Muscle layer of duodenum (tissue), 2 donors: ENCODE measurements around the gene TTBK1.
A peak's percentile ranks its signal among the peaks of the same experiment; 100 is the strongest.

Experiments
- H3K27ac ChIP-seq: one replicate; pipeline ENCODE4 v1.7.0; 2013; ENCODE audit warnings: mild to moderate bottlenecking, low read length
- H3K27me3 ChIP-seq: one replicate; pipeline ENCODE4 v1.7.0; 2013; ENCODE audit warnings: low read depth, mild to moderate bottlenecking, control low read depth, low read length
- H3K36me3 ChIP-seq, 2 donors: one replicate each; pipeline ENCODE4 v1.7.0; 2013; ENCODE audit warnings: low read length in 2 of 2, control low read depth in 1 of 2, mild to moderate bottlenecking in 1 of 2; ENCODE audit not compliant: insufficient read depth in 2 of 2, control insufficient read depth in 1 of 2
- H3K4me1 ChIP-seq, 2 donors: one replicate each; pipeline ENCODE4 v1.7.0; 2013; ENCODE audit warnings: low read length in 2 of 2, mild to moderate bottlenecking in 2 of 2, control low read depth in 1 of 2, moderate library complexity in 1 of 2; ENCODE audit not compliant: insufficient read depth in 2 of 2, control insufficient read depth in 1 of 2
- H3K4me3 ChIP-seq, 2 donors: one replicate each; pipeline ENCODE4 v1.7.0; 2013; ENCODE audit warnings: low read length in 2 of 2, low read depth in 1 of 2, mild to moderate bottlenecking in 1 of 2
- H3K9me3 ChIP-seq, 2 donors: one replicate each; pipeline ENCODE4 v1.7.0; 2013; ENCODE audit warnings: low read length in 2 of 2, control low read depth in 1 of 2, mild to moderate bottlenecking in 1 of 2; ENCODE audit not compliant: control insufficient read depth in 1 of 2
- donor health status: healthy.

TTBK1 gene

DNA sequence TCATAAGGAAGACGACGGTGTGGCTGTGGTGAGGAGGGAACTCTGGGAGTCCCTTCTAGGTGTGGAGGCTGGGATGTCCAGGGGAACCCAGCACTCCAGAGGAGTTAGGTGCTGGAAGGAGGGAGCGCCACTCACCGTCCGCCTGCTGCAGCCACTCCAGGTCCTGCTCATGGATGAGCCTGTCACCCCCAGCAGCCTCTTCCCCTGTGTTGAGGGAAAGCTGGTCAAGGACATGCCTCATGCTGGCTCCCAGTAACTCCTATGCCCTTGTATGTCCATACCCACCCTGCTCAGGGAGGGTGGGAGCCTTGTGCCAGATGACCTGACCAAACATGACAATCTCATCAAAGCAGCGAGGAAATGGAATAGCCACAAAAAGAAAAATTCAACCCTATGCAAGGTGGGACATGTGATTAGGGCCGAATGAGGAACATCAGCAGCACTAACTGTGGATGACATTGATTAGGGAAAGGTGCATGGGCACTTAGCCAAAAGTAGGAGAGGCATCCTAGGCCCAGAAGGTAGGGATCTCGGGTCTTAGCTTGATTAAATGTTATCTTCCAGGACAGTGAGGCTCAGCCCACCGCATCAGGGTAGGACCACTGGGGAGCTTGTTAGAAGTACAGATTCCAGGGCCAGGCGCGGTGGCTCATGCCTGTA, 17.0 kb upstream of the TTBK1 start:
- Histone ChIP-seq H3K27ac (no peak overlapping the region), H3K4me1 (peaks cover 0 to 13% of the 10 kb centered on the region in 2 donors), H3K36me3 (peaks cover 14 to 24% of the 10 kb centered on the region in 2 donors), H3K9me3 (no peaks in the 10 kb centered on the region), H3K4me3 (no peak overlapping the region), H3K27me3 (no peaks in the 10 kb centered on the region)

- Histone ChIP-seq H3K27ac (no peak within 1 kb of the TSS), H3K4me1 (peaks cover 0 to 13% of the 10 kb centered on the region in 2 donors), H3K27me3 (no peaks in the 10 kb centered on the region)
These were observed 14.1 kb upstream of the TTBK1 start, which contains the start of gene DNPH1 for GRCh38 chr6:43228951-43229802. Gene DNPH1, minus strand, starts transcription at chr6:43229481. Its CDS starts 25 bp downstream, at chr6:43229456.

DNA sequence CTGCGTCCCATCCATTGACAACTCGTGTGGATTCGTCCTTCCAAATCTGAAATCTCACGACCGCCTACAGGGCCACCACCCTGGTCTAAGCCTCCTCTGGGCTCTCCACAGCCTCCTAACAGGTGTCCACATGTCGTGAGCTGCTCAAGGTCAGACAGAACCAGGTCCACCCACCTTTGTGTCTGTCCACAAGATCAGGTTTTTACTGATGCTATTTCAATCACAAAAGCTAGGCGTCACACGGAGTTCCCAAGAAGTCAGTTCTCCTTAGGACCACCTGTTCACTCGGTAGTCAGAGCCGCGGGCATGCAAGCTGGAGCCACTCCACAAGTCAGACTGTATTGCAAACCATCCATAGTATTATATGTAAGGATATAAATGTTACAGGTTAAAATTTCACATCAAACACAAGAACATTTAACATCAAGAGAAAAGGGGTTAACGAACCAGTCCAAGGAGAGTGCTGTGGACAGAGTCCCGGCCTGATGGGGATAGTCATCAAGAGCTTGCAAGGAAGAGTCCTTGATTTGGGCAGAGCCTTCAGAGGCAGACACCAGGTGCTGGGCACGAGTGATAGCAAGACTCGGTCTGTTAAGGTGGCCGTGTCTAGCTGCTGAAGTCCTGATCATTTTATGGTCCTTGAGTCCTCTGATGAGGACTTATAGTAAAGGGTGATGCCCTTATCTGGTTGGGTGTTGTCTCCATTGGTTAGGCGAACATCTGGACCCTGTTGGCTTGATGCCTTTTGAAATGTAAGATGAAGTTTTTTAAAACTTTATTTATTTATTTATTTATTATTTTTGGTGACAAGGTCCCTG, 13.3 kb upstream of the TTBK1 start:
- Histone ChIP-seq H3K4me3 (peak overlapping the region; percentile 60 to 68), H3K4me1 (peaks cover 0 to 13% of the 10 kb centered on the region in 2 donors), H3K27ac (no peak overlapping the region), H3K36me3 (no peaks in the 10 kb centered on the region), H3K27me3 (no peaks in the 10 kb centered on the region), H3K9me3 (no peaks in the 10 kb centered on the region)

More at GRCh38 chr6:43228951-43229802, 14.1 kb upstream of the TTBK1 start, which contains the start of gene DNPH1:
- H3K9me3 ChIP-seq = no peaks in the 10 kb centered on the region
- H3K4me3 ChIP-seq = peak within 1 kb of the TSS; percentile 60 to 68
- H3K36me3 ChIP-seq = peaks cover 0 to 6% of the 10 kb centered on the region in 2 donors

GRCh38 chr6:43231053-43231452, 12.2 kb upstream of the TTBK1 start:
- Histone ChIP-seq H3K36me3 (no peaks in the 10 kb centered on the region), H3K9me3 (no peaks in the 10 kb centered on the region), H3K27ac (no peak overlapping the region), H3K4me3 (no peak overlapping the region), H3K27me3 (no peaks in the 10 kb centered on the region), H3K4me1 (peaks cover 0 to 13% of the 10 kb centered on the region in 2 donors)

DNA sequence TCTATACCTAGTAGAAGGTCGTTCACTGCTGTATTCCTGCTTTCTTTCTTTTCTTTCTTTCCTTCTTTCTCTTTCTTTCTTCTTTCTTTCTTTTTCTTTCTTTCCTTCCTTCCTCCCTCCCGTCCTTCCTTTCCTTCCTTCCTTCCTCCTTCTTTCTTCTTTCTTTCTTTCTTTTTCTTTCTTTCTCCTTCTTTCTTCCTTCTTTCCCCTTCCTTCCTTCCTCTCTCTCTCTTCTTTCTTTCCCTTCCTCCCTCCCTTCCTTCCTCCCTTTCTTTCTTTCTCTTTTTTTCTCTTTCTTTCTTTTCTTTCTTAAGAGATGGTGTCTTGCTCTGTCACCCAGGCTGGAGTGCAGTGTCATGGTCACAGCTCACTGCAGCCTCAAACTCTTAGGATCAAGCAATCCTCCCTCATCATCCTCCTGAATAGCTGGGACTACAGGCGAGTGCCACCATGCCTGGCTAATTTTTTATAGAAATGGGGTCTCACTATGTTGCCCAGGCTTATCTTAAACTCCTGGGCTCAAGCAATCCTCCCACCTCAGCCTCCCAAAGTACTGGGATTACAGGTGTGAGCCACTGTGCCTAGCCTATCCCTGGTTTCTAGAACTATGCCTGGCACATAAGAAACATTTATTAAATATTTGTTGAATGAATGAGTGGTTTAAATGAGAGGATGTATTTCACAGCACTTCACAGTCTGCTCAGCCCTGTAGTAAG, 11.4 kb upstream of the TTBK1 start:
- Histone ChIP-seq H3K4me1 (peaks cover 0 to 13% of the 10 kb centered on the region in 2 donors), H3K36me3 (no peaks in the 10 kb centered on the region), H3K4me3 (no peak overlapping the region), H3K9me3 (no peaks in the 10 kb centered on the region), H3K27me3 (no peaks in the 10 kb centered on the region), H3K27ac (no peak overlapping the region)

GRCh38 chr6:43235841-43236240, 7.4 kb upstream of the TTBK1 start:
- no peaks in the 10 kb centered on the region for H3K4me1 ChIP-seq

DNA sequence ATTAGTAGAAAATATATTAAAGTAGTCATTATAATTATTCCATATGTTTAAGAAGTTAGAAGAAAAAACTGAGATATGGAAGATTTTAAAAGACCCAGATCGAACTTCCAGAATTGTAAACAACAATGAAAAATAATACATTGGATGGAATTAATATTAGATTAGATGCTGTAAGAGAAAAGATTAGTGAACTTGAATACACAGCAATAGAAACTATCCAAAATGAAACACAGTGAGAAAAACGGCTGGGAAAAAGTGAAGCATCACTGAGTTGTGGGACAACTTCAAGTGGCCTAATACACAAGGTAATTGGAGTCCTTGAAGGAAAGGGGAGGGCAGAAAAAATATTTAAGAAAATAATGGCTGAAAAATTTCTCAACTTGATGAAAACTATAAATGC, 4.2 kb upstream of the TTBK1 start:
- no peak overlapping the region for H3K27ac ChIP-seq
- H3K27me3 ChIP-seq = peaks cover 26% of the 10 kb centered on the region
- no peaks in the 10 kb centered on the region for H3K9me3 ChIP-seq
- H3K36me3 ChIP-seq = no peaks in the 10 kb centered on the region
- no peaks in the 10 kb centered on the region for H3K4me1 ChIP-seq
- no peak overlapping the region for H3K4me3 ChIP-seq

More at GRCh38 chr6:43235841-43236240, 7.4 kb upstream of the TTBK1 start:
- no peaks in the 10 kb centered on the region for H3K9me3 ChIP-seq
- peaks cover 3% of the 10 kb centered on the region for H3K27me3 ChIP-seq
- no peaks in the 10 kb centered on the region for H3K36me3 ChIP-seq
- no peak overlapping the region for H3K4me3 ChIP-seq
- H3K27ac ChIP-seq = no peak overlapping the region

GRCh38 chr6:43240950-43241349, 2.3 kb upstream of the TTBK1 start:
- H3K9me3 ChIP-seq = no peaks in the 10 kb centered on the region
- H3K4me1 ChIP-seq = no peaks in the 10 kb centered on the region
- peaks cover 35% of the 10 kb centered on the region for H3K27me3 ChIP-seq
- no peaks in the 10 kb centered on the region for H3K36me3 ChIP-seq
- no peak overlapping the region for H3K4me3 ChIP-seq
- no peak overlapping the region for H3K27ac ChIP-seq

- Histone ChIP-seq H3K9me3 (no peaks in the 10 kb centered on the region), H3K4me1 (peaks cover 0 to 2% of the 10 kb centered on the region in 2 donors), H3K27me3 (peaks cover 38% of the 10 kb centered on the region), H3K4me3 (no peak overlapping the region), H3K36me3 (no peaks in the 10 kb centered on the region), H3K27ac (no peak overlapping the region)
These were observed 1.8 kb upstream of the TTBK1 start for GRCh38 chr6:43241446-43241845.

- Histone ChIP-seq H3K27ac (no peak overlapping the region), H3K9me3 (no peaks in the 10 kb centered on the region), H3K36me3 (no peaks in the 10 kb centered on the region), H3K4me1 (peaks cover 0 to 12% of the 10 kb centered on the region in 2 donors), H3K4me3 (no peak overlapping the region), H3K27me3 (peaks cover 40% of the 10 kb centered on the region)
These were observed 512 bp downstream of the TTBK1 start for GRCh38 chr6:43243664-43244321.
